Measurements from ENCODE around the gene WDR59. TPM values are rescaled to one million over a fixed set of nuclear protein-coding genes. Genes with fewer than 3 reads are reported as not detected.

Gene WDR59
- total and polyA plus RNA-seq, 7 donors: 6.2 to 40.7 (median 20.3) TPM

- 95% methylated on average over 13 of the region's 13 CpGs for WGBS, 2 donors
- Histone ChIP-seq H3K36me3 (peaks cover 4 to 96% (median 44%) of the 10 kb centered on the region in 4 donors), H3K27ac (no peak overlapping the region)
These were observed 96.6 kb downstream of the WDR59 start for GRCh38 chr16:74888232-74888862.

GRCh38 chr16:74887084-74887483 lies 97.8 kb downstream of the WDR59 start:
- Histone ChIP-seq H3K9me3 (no peaks in the 10 kb centered on the region), H3K27me3 (no peaks in the 10 kb centered on the region), H3K4me3 (no peak overlapping the region), H3K36me3 (peaks cover 0 to 87% (median 33%) of the 10 kb centered on the region in 4 donors), H3K27ac (no peak overlapping the region), H3K4me1 (no peaks in the 10 kb centered on the region)
- 94 to 97% methylated on average over 2 of the region's 2 CpGs for WGBS, 2 donors
- no peak for TF ChIP-seq CTCF (IDR thresholded peaks at IDR 0.05)
- TF ChIP-seq EP300 (IDR thresholded peaks at IDR 0.05): no peak
- TF ChIP-seq POLR2AphosphoS5 (IDR thresholded peaks at IDR 0.05): no peak
- TF ChIP-seq POLR2A (IDR thresholded peaks at IDR 0.05): no peak
- intact Hi-C loops (cut with DNase I): no loop called here
- DNase-seq: no peak

More at GRCh38 chr16:74888232-74888862, 96.6 kb downstream of the WDR59 start:
- no peak overlapping the region for H3K4me3 ChIP-seq
- no peaks in the 10 kb centered on the region for H3K9me3 ChIP-seq
- TF ChIP-seq POLR2A (IDR thresholded peaks at IDR 0.05) (no peak), CTCF (IDR thresholded peaks at IDR 0.05) (no peak), POLR2AphosphoS5 (IDR thresholded peaks at IDR 0.05) (no peak), EP300 (IDR thresholded peaks at IDR 0.05) (no peak)
- no peak for DNase-seq
- intact Hi-C loops (cut with DNase I): no loop called here
- H3K4me1 ChIP-seq: no peaks in the 10 kb centered on the region
- no peaks in the 10 kb centered on the region for H3K27me3 ChIP-seq

- peaks cover 0 to 48% (median 9%) of the 10 kb centered on the region in 4 donors for H3K36me3 ChIP-seq
- no peak overlapping the region for H3K27ac ChIP-seq
- TF ChIP-seq POLR2AphosphoS5 (IDR thresholded peaks at IDR 0.05): no peak
- no peak for TF ChIP-seq POLR2A (IDR thresholded peaks at IDR 0.05)
- TF ChIP-seq EP300 (IDR thresholded peaks at IDR 0.05): no peak
- TF ChIP-seq CTCF (IDR thresholded peaks at IDR 0.05): no peak
- no peak overlapping the region for H3K4me3 ChIP-seq
- intact Hi-C loops (cut with DNase I): no loop called here
- 87 to 91% methylated on average over 7 of the region's 7 CpGs for WGBS, 2 donors
- H3K9me3 ChIP-seq: no peaks in the 10 kb centered on the region
- no peaks in the 10 kb centered on the region for H3K27me3 ChIP-seq
- DNase-seq: no peak
- H3K4me1 ChIP-seq: peaks cover 0 to 16% (median 0%) of the 10 kb centered on the region in 4 donors
These were observed 107.2 kb downstream of the WDR59 start for GRCh38 chr16:74877706-74878105.

- no peak for DNase-seq
- intact Hi-C loops (cut with DNase I): no loop called here
- Histone ChIP-seq H3K4me3 (no peak overlapping the region), H3K27ac (no peak overlapping the region), H3K9me3 (no peaks in the 10 kb centered on the region), H3K4me1 (peaks cover 0 to 16% (median 0%) of the 10 kb centered on the region in 4 donors), H3K27me3 (no peaks in the 10 kb centered on the region), H3K36me3 (peaks cover 0 to 48% (median 9%) of the 10 kb centered on the region in 4 donors)
- TF ChIP-seq CTCF (IDR thresholded peaks at IDR 0.05): no peak
- no peak for TF ChIP-seq EP300 (IDR thresholded peaks at IDR 0.05)
- no peak for TF ChIP-seq POLR2AphosphoS5 (IDR thresholded peaks at IDR 0.05)
- no peak for TF ChIP-seq POLR2A (IDR thresholded peaks at IDR 0.05)
- WGBS, 2 donors: 96 to 97% methylated on average over 13 of the region's 13 CpGs
These were observed 109.9 kb downstream of the WDR59 start for GRCh38 chr16:74874912-74875546.
